ENCODE measurements around the gene ACOD1.

Gene ACOD1

DNA sequence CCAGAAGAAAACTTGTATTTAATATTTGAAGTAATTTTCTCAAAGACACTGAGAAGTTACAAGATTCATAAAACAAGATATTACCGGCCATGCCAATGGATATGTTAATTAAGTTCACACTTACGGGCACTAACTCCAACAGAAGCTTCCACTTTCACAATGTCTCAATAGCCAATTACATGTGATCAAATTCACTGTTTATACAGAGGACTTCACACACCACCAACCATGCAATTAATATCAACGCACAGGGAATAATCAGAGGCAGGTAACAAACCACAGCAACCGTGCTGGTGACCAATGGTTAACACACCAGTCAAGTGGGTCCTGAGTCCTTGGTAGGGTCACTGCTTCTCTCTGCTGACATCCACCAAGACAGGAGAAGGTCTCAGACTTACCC lies 5.9 kb upstream of the ACOD1 start:
- TF ChIP-seq, protein P1, sequence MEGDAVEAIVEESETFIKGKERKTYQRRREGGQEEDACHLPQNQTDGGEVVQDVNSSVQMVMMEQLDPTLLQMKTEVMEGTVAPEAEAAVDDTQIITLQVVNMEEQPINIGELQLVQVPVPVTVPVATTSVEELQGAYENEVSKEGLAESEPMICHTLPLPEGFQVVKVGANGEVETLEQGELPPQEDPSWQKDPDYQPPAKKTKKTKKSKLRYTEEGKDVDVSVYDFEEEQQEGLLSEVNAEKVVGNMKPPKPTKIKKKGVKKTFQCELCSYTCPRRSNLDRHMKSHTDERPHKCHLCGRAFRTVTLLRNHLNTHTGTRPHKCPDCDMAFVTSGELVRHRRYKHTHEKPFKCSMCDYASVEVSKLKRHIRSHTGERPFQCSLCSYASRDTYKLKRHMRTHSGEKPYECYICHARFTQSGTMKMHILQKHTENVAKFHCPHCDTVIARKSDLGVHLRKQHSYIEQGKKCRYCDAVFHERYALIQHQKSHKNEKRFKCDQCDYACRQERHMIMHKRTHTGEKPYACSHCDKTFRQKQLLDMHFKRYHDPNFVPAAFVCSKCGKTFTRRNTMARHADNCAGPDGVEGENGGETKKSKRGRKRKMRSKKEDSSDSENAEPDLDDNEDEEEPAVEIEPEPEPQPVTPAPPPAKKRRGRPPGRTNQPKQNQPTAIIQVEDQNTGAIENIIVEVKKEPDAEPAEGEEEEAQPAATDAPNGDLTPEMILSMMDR (IDR thresholded peaks at IDR 0.05; ENCODE audit: extremely low read depth, insufficient read depth, missing control alignments): no peak
- no peak for DNase-seq (ENCODE audit: low spot score)
- in situ Hi-C loops (cut with MboI; ENCODE audit: low pct_unique_long_range_greater_than_20kb, low sequenced_read_pairs, unreplicated experiment): no loop called here

GRCh38 chr13:76943646-76944045 lies 4.7 kb upstream of the ACOD1 start:
- TF ChIP-seq, protein P1 (IDR thresholded peaks at IDR 0.05; ENCODE audit: extremely low read depth, insufficient read depth, missing control alignments): no peak
- in situ Hi-C loops (cut with MboI; ENCODE audit: low pct_unique_long_range_greater_than_20kb, low sequenced_read_pairs, unreplicated experiment): no loop called here
- no peak for DNase-seq (ENCODE audit: low spot score)

DNA sequence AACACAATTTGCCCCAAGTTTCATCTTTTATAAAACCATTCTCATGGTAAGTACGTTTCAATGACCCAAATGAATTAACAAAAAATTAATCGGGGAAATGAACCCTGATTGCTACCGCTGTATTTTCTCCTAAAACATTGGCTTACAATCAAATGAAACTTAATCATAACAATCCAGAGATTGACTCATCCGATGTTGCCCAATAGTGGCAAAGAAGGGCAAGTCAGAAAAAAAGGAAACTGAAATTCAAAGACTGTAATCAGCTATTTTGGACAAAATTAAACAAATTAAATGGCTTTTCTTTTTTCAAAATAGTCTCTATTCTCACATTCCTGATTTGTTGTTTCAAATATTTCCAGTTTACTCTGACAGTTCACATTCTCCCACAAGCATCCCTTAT lies 3.9 kb upstream of the ACOD1 start:
- TF ChIP-seq, protein P1 (IDR thresholded peaks at IDR 0.05; ENCODE audit: extremely low read depth, insufficient read depth, missing control alignments): no peak
- in situ Hi-C loops (cut with MboI; ENCODE audit: low pct_unique_long_range_greater_than_20kb, low sequenced_read_pairs, unreplicated experiment): no loop called here
- no peak for DNase-seq (ENCODE audit: low spot score)

- no peak for DNase-seq (ENCODE audit: low spot score)
Measured at GRCh38 chr13:76950101-76950500, 1.8 kb downstream of the ACOD1 start.

DNA sequence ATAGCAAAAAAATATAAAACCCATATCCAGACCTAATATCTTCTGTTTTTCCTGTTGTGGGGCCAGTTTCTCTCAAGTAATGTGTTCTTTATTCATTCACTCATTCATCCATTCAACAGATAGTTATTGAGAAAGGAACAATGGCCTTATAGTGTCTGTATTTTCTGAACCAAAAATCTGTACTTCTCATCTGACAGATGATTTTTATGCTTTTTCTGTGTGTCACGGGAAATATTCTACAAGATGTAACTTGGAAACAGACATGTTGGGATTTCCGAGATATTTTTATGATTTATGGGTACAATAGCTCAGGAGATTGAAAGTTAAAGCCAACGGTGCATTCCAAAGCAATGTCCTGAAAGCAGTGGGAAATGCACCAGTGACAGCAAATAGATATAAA lies 5.7 kb downstream of the ACOD1 start:
- DNase-seq (ENCODE audit: low spot score): no peak
- TF ChIP-seq, protein P1 (IDR thresholded peaks at IDR 0.05; ENCODE audit: extremely low read depth, insufficient read depth, missing control alignments): no peak
- in situ Hi-C loops (cut with MboI; ENCODE audit: low pct_unique_long_range_greater_than_20kb, low sequenced_read_pairs, unreplicated experiment): no loop called here

More at GRCh38 chr13:76950101-76950500, 1.8 kb downstream of the ACOD1 start:
- TF ChIP-seq, protein P1 (IDR thresholded peaks at IDR 0.05; ENCODE audit: extremely low read depth, insufficient read depth, missing control alignments): no peak
- in situ Hi-C loops (cut with MboI; ENCODE audit: low pct_unique_long_range_greater_than_20kb, low sequenced_read_pairs, unreplicated experiment): no loop called here

GRCh38 chr13:76954538-76954937 lies 6.2 kb downstream of the ACOD1 start:
- TF ChIP-seq, protein P1 (IDR thresholded peaks at IDR 0.05; ENCODE audit: extremely low read depth, insufficient read depth, missing control alignments): no peak
- no peak for DNase-seq (ENCODE audit: low spot score)
- in situ Hi-C loops (cut with MboI; ENCODE audit: low pct_unique_long_range_greater_than_20kb, low sequenced_read_pairs, unreplicated experiment): no loop called here

DNA sequence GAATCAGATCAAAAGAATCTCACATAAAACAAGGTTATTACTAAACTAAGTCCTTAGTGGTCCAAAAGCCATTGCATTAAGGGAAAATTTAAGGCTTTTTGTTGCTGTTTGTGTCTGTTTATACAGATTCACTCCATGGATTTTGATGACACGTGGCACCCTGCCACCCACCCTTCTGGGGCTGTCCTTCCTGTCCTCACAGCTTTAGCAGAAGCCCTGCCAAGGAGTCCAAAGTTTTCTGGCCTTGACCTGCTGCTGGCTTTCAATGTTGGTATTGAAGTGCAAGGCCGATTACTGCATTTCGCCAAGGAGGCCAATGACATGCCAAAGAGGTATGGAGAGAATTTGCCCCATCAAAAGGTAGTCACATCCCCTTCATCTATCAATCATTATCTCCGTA lies 6.9 kb downstream of the ACOD1 start:
- in situ Hi-C loops (cut with MboI; ENCODE audit: low pct_unique_long_range_greater_than_20kb, low sequenced_read_pairs, unreplicated experiment): no loop called here
- no peak for DNase-seq (ENCODE audit: low spot score)
- TF ChIP-seq, protein P1 (IDR thresholded peaks at IDR 0.05; ENCODE audit: extremely low read depth, insufficient read depth, missing control alignments): no peak
